ENCODE measurements around the gene MAIP1.

GRCh38 chr2:199923924-199924323 is 31.5 kb upstream of the MAIP1 start:
- no peak for TF ChIP-seq EZH2phosphoT487 (IDR thresholded peaks at IDR 0.05; ENCODE audit: insufficient read depth, low read depth)
- TF ChIP-seq EZH2 (IDR thresholded peaks at IDR 0.05; ENCODE audit: insufficient read depth, poor library complexity, severe bottlenecking), result no peak

Data from GM23248 (cell line).